NCI-H226 (cell line): ENCODE measurements around the gene NKX3-2.

Experiments
- DNase-seq: peaks from one replicate; pipeline ENCODE4 v3.0.0-alpha.2; 2015

The NKX3-2 gene

DNA sequence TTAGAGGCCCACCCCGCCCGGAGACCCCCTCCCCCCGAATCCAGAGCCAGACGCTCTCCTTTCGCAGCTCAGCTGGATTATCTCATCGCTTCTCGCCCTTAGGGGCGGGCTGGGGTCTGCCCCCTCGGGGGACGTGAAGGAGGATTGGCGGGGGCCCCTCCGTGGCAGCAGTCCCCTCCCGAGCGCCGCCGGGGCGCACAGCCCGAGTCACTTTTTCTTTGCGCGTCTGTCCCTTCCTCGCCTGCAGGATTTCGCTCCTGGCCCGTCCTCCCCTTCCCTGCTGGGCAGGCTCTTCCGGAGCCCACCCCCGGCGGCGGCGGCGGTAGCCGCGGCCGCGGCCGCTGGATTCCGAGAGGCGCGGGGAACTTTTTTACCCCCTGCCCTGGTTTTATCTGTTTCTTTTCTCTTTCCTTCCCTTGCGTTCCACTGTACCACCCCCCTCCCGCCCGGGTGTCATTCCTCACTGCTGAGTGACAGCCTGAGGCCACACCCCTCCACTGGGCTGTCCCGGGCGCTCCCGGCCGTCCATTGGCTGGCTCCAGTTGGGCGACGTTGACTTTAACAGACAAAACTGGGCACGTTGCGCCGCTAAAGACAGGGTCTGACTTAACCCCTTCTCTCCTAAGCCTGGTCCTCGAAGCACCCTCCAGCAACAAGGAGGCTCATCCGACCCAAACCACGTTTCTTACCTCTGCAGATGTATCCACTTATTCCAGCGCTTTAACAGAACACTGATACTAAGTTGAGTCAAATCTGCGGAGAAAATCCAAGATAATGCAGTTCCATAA is 492 bp upstream of the NKX3-2 start:
- peak; percentile 66 for DNase-seq

DNA sequence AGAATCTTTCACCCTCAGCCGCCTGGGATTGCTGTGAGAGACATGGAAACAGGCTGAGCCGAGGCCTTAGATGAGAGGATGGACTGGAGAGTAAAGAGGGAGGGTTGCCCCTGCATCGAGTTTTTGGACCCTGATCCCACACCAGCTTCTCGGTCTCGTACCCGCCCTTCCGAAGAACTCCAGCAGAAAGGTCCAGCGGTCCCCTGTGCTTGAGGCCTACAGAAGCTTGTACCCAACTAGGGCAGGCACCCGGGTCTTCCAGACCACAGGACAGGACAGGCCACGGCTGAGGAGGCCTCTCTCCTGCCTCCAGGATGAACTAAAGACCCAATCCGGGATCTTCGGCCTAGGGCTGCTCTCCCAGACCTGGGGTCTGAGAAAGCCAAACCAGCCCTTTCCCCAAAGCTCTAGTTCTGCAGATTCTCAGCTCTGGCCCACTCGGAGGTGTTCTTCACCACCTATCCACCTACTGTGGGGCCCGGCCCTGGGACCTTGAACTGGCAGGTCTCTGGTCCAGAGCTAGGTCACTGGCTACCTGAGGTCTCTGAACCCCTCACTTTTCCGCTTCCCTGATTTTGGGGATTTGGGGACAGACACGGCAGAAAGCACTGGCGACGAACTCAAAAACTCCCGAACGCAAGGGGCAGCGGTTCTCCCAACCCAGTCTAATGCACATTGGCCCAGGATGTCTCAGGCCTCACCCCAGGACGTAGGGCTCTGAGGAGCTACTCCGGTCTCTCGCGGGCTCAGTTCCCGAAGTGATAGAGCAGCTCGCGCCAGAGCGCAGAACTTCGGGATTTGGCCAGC is 1.1 kb downstream of the NKX3-2 start:
- DNase-seq, result no peak

DNA sequence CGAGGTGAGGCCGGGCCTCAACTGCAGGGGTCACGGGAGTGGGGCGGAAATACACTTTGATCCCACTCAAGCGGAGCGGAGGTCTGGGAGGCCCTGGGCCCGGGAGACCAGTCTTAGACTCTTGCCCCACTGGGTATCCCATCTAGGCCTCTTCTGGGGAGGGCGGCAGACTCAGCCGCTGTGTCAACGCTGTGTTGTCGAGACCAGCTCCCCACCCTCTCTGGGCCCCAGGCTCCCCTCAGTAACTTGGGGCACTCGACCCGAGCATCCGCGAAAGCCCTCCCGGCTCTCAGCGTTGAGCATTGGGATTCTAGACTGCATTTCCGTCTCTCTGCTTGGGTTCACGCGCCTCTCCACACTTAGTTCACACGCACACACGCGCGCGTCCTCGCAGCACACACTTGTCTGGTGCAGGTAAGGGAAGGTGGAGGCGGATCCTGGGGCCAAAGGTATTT is 1.7 kb downstream of the NKX3-2 start:
- no peak for DNase-seq

DNA sequence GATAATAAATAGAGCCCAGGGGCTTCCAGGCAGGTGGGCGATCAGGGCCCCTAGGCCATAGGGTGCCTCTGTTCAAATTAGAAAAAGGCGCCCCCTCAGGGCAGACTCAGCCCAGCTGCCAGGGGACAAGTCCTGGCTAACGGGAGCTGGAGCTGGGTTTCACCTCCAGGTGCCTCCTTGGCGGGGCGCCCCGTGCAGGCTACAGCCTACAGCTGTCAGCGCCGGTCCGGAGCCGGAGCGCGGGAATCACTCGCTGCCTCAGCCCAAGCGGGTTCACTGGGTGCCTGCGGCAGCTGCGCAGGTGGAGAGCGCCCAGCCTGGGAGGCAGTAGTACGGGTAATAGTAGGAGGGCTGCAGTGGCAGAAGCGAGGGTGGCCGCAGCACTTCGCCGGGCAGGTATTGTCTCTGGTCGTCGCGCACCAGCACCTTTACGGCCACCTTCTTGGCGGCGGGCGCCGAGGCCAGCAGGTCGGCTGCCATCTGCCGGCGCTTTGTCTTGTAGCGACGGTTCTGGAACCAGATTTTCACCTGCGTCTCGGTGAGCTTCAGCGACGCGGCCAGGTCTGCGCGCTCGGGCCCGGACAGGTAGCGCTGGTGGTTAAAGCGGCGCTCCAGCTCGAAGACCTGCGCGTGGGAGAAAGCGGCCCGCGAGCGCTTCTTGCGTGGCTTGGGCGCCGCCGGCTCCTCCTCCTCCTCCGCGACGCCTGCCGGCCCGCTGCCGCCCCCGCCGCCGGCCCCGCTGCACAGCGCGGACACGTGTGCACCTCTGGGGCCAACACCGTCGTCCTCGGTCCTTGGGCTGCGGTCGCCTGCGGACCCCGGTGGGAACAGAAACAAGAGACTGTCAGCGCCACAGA is 2.4 kb downstream of the NKX3-2 start:
- no peak for DNase-seq

DNA sequence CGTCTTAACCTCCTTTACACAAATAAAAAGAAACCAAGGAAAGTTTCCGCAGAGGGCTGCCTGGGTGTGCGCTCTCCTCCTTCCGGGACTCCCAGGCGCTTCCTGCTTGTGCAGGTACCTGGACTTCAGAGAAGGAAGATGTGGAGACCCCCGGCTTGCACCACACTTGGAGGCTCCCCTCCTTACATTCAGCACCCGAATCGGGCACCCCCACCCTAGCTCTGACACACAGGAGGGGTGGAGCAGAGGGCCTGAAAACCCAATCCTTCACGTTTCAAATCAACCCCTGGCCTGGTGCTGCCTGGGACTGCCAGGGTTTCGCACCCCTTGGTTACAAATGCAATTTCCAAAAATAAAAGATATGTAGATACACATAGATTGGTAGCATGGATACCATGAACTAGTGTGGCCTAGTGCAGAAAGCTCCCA is 3.1 kb downstream of the NKX3-2 start:
- no peak for DNase-seq

DNA sequence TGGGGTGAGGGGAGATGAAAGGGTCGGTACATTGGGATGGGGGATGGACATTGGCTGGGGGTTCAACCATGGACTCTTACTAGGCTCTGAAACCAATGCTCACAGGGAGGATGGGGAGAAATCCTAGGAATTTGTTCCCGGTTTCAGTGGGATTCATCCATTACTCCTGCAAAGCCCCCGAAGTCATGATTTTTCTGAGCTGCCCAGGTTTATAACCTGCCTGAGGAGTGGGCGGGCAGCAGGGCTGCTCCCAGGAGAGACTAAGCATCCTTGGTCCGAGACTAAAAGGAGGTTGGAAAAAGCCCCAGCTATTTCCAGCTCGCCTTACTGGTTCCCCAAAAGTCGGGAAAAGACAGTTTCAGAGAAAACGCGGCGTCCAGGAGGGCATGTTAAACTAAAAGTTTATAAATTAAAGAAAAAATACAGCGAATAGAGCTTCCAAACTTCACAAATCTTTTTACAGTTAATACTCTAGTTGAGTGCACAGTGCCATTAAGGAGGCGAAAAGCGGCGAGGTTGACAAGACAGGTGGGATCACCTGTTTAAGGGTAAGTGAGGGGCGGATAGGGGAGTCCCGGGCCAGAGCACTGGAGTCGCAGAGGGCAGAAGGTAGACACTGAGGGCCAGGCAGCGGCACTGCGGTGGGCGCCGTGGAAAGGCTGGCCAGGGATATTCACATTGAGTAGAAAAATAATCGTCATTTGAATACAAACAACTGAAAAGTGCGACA is 3.7 kb downstream of the NKX3-2 start:
- DNase-seq, result no peak

DNA sequence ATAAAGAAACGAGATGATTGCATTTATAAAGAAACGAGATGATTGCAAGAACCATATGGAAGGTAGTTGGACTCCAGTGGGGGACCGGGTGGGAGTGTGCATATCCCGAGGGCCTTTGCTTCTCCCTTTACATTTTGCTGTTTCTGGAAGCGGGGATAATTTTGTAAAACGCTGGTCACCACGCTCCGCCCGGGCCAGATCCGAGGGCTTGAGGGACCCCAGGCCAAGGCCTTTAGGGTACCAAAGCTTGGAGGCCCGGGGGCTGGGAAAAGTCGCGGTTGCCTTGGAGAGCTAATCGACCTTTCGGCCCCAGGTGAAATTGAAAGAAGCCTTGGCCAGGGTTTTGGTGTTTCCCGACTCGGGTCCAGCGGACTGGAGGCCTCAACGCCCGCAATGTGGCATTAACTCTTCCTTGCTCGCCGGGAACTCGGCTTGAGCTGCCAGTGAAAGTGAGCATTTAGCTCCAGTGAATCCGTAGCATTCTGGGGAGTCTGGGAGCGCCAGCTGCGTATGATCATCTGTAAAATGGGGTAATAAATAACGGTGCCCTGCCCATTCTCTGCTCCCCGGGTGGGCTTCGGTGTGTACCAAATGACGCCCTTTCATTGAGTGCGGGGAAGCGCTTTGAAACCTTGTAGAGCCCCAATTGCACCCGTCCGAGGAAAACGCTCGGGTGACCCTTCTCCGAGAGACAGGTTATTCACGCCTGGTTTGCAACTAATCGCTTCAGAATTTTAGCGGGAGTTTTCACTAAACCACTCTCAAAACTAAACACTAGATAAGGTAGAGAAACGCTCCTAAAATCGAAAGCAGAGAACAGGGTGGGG is 4.5 kb downstream of the NKX3-2 start:
- DNase-seq, result no peak

DNA sequence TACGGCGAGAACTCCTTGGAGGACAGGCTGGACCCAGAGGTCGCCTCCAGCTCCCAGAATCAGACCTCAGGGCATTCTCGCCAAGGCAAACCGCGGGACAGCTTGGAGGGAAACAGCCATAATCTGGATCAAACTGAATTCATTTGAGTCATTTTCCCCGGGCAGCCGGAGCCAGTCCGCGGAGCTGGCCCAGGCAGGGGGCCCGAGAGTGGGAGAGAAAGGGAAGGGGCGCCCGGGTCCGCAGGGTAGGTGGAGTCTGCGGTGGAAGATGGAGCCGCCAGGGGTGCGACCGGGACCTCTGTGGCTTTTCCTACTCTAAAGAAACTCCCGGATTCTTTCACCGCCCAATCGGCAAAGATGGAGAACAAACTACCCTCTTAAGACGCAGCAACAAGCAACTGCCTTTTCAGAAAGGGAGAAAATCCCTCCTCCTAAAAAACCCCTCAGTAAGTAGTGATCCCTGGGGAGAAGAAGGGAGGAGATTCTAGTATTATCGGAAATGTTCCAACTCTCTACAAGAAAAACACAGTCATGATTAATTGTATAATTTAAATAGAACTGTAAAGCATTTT is 5.2 kb downstream of the NKX3-2 start:
- DNase-seq, result no peak

DNA sequence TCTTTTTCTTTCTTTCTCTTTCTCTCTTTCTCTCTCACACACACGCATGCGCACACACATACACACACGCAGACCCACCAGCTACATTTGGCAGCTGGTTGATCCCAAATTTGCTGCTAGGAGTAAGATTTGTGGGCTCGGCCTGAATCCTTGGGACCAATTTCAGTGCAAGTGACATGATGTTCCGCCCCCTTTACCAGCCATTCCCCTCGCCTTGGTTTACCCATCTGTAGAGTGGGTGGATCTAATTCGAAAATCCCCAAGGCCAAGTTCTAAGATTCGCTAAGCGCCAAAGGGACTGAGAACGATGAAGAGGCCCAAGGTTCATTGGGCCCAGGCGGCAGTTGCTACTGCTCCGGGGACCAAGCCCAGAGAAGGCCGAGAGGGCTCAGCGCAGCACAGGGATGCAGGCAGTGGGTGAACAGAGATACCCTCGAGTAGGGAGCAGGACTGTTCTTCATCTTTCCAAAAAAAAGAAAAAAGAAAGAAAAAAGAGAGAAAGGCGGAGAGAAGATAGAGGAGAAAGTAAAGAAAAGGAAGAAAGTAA is 5.8 kb downstream of the NKX3-2 start:
- DNase-seq, result no peak

DNA sequence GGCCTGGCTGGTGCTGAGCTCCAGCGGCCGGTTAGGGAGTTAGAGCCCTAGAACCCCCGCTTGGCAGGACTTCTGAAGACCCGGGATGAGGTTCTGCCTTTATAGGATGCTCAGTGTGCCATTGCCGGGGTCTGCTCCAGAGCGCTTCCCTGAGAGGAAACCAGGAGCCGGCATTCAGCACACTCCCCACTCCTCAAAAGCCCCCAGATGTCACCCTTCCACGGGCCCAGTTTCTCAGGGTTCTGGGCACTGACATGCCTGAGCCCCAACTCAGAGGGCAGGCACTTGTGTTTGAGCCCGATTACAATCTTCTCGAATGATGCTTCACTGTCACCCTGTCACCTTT is 6.5 kb downstream of the NKX3-2 start:
- no peak for DNase-seq

DNA sequence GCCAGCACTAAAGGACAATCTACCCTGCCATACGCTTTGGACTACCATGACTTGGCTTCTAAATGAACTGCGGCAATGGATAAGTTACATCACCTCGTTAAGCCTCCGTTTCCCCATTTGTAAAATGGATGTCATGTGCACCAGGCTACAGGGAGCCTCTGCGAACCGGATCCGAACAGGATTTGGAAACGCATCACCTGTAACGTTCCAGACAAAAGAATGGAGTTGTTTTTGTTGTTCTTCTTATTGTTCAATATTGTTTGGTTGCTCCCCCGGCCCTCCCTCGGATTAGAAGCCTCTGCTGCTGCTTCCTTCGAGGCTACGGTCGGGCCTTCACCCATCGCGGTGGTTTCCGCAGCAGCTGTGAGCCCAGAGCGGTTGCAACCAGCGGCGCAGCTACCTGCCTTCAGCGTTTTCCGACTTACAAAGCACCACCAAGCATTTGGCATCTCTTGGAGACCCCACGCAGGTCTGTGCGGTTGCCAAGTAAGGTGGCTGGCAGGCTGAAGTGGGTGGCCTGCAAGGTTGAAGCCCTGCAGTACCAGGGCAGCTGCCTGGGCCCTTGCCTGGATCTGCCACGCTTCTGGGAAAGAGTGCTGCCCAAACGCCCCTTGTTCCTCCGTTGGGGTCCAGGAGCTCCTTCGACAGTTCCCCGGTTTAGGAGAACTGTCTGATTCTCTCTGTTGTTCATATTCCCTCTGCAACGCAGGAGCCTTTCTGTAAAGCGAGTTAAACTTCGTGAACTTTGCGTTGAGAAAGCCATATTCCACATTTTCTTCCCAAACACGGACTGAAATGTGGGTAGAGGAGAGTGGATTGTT is 7.1 kb downstream of the NKX3-2 start:
- no peak for DNase-seq

DNA sequence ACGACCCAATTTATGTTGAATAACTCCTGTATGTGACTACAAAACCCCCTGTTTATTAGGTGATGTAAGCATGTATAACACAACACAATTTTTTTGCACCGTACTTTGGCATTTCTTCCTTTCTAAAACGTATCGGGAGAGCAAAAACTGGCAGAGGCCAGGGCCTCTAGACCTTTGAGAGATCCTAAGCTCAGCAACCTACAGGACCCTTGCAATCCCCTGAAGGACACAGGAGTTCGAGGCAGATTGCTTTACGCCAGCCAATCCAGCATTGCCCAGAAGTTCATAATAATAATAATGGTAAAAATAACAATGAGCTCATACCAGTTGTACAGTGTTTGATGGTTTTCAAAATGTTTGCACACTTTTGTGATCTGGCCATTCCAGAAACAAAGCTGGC is 7.7 kb downstream of the NKX3-2 start:
- no peak for DNase-seq

DNA sequence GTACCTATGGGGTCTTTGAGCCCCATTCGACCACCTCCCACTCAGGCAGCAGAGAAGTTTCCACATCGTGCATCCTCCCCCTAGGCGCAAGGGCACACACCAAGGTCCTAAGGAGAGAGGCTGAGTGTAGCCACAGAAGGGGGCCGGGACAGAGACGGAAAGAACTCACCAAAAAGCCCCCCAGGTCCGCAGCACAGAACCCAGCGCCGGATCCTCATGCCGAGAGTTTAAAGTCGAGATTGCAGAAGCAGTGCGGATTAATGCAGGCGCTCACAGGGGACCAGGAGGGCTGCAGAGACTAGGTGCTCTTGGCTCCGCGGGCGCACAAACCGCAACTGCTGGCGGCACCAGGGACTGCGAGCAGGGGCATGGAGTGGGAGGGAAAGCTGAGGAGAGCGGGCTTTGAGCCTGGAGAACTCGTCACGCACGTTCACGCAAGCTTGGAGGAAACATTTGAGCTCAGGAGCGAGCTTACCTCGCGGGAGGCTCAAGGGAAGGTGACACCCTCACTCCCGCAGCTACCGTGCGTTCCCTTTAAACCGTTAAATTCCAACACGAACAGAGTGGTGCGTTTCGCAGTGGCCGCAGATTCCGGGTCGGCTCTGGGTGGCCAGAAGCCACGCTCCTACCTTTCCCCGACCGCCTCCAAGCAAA is 8.5 kb downstream of the NKX3-2 start:
- DNase-seq, result no peak

DNA sequence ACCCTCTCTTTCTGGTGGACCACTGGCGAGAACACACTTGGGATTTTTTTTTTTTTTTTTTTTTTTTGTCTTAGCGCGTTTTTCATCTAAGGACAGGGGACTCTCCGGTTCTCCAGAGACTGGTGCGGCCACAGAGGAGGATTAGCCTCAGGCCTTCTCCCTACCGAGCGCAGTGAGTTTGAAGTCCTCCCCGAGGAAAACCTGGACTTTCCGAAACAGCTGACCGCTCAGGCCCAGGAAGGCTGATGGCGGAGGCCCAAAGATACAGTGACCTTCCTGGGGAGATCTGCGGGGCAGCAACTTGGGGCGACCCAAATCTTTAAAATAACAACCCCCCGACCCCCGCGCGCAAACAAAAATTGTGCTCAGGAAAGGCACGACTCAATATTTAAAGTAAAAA is 9.2 kb downstream of the NKX3-2 start:
- no peak for DNase-seq

DNA sequence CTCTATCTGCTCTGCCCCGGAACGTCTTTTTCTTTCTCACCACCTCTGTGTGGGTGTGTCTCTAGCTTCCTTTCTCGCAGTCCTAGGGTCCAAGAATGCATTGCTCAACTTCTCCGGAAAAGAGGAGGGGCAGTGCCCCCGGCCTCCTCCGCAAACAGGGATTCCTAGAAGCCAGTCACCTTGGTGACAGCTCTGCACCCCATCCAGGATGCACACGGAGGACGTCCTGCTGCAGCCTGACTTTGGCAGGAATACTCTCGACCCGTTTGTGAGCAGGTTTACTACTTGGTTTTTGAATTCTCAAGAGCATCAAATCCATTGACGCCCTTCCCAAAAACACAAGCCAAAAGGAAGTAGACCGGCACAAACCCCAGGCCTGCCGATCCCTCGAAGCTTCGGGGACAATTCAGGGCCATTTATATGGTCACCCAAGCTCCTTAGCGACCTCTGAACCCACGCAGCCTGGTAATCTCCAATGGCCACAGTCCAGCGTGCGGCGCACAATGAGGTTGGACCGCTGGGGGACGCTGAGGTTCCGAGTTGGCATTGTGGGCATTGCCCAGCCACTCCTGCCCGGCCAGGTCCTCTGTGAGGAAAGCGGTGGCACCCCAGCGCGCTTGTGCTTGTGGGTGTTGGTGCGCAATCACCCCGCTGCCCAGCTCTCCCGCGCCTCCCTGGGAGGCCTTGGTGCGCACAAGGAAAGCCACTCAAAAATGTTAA is 9.8 kb downstream of the NKX3-2 start:
- DNase-seq, result no peak

DNA sequence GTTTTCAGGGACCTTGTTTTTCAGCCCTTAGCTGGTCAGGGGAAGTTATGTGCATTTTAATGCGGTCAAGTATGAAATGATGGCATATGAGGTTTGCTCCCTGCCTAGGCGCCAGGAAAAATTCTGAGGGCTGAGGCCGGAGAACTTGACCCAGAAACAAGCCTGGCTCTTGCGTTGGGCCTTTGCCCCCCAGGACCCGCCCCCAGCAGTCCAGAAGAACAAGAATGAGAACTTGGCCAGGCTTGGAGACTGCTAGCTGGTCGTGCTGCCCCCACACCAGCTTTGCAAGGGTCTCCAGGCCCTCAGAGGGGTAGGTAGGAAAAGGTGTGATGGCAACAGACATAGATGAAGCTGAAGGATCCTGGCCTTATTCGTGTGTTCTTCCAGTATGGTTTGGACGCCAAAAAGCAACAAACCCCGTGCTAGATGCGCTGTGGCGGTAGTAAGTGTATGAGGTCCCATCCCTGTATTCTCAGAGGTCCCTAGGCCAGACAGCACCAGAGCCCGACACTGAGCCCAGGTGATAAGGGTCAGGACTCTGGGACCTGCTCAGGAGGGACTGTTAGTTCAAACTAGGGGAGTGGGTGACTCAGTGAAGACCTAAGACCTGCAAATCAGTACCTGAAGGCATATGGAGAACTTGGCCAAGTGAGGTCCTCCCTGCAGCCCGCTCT is 10.5 kb downstream of the NKX3-2 start:
- no peak for DNase-seq

DNA sequence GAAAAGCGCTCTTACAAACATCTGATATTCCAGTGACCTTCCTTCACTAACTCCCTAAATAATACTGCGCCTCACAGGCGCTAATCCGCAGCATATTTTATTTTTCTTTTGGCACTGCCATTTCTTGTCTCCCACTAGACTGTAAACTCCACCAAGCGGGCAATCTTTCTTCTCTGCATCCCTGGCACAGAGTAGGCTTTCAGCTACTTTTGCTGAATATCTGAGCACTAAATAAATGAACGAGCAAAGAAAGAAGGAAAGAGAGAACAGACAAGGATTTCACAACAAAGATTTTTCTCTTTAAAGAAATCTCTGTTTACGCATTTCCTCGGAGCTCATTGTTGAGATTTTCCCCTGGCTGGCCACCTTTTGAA is 12.7 kb downstream of the NKX3-2 start:
- DNase-seq, result no peak
